GM18505 (cell line): ENCODE data around the gene MAPKAP1.
"Not testable (repeated sequence)": the region's sequence is repeated elsewhere in the genome, so short reads cannot be mapped to it uniquely, and the experiment has no call there.

ENCODE experiments used
- ATAC-seq: cut with Tn5 transposase; IDR thresholded peaks from one replicate; pipeline ENCODE4 v1.9.1; 2021; ENCODE audit not compliant: unreplicated experiment
- POLR2A ChIP-seq: IDR thresholded peaks from 4 replicates; pipeline ENCODE4 v1.6.1; 2011; ENCODE audit warnings: borderline replicate concordance; ENCODE audit not compliant: insufficient read depth, insufficient read length; ENCODE audit errors: extremely low read depth

Gene MAPKAP1

GRCh38 chr9:125585503-125586171, 121.4 kb downstream of the MAPKAP1 start:
- TF ChIP-seq POLR2A, result no peak

DNA sequence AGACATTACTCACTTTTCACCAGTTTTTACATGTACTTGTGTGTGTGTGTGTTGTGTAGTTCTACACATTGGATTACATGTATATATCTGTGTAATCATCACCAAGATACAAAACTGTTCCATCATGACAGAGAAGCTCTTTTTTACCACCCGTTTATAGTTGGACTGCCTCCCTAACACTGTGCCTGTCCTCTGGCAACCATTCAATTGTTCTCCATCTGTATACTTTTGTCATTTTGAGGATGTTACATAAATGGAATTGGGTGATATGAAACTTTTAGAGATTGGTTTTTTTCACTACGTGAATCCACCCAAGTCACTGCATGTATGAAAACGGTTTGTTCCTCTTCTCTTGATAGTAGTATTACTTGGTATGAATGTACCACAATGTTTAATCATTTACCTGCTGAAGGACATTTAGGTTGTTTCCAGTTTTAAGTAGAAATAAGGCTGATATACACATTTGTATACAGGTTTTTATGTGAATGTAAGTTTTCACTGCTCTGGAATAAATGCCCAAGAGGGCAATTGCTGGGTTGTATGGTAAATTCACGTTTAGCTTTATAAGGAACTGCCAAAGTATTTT, 126.2 kb downstream of the MAPKAP1 start:
- TF ChIP-seq POLR2A, result no peak
- no peak for ATAC-seq

More at GRCh38 chr9:125585503-125586171, 121.4 kb downstream of the MAPKAP1 start:
- no peak for ATAC-seq

- TF ChIP-seq POLR2A, result no peak
- no peak for ATAC-seq
Measured at GRCh38 chr9:125579030-125579932, 127.7 kb downstream of the MAPKAP1 start.

GRCh38 chr9:125574126-125574877, 132.7 kb downstream of the MAPKAP1 start:
- no peak for ATAC-seq
- TF ChIP-seq POLR2A, result no peak

DNA sequence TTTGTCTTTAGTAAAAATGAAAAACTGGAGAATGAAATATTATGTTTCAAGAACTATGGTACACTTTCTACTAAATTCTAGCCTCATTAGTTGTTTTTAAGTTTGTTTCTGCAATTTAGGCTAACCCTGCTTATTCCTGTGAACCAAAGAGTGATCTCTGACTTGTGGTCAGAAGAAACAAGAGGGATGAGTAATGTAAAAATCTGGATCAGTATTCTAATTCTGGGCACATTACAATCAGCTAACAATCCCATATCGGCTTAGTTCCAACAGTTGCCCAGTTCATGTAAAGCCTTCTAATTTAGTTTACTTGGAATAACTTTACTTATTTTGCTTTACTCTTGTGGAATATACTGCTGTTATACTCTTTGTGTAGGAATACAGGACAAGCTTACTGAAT, 134.5 kb downstream of the MAPKAP1 start:
- ATAC-seq, result not testable (repeated sequence)

- not testable (repeated sequence) for ATAC-seq
Measured at GRCh38 chr9:125571824-125572223, 135.2 kb downstream of the MAPKAP1 start.

- ATAC-seq, result no peak
- TF ChIP-seq POLR2A, result no peak
Measured at GRCh38 chr9:125570246-125570645, 136.8 kb downstream of the MAPKAP1 start.

DNA sequence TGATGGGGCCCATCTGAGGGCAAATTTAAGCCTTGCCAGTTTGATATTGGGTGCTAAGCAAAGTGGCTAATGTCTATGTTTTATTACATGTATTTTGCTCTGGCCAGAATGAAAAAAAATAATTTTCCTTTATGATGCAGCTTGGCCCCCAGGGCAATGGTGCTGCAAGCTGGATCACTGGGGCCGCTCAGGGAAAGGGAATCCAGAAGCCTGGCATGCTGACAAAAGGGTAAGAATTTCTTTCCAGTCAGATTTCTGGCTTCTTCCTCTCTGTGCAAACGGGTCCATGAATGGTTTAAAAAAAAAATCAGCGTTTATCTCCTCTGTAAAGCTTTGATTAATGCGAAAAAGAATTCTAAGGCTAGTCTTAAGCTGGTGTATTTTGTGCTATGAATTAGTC, 138.4 kb downstream of the MAPKAP1 start:
- ATAC-seq, result no peak
- TF ChIP-seq POLR2A, result no peak

DNA sequence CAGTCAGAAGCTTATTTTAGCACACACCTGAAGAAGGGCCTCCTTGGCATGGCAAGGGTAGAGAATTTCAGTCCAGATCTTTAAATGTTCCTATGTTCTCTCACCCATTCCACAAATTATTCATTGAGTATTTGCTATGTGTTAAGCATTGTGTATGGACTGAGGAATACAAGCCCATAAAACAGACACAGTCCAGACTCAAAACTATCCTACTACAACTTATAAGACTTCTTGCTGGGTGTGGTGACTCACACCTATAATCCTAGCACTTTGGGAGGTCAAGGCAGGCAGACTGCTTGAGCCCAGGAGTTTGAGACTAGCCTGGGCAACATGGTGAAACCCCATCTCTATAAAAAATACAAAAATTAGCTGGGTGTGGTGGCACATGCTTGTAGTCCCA, 141.0 kb downstream of the MAPKAP1 start:
- ATAC-seq, result not testable (repeated sequence)

DNA sequence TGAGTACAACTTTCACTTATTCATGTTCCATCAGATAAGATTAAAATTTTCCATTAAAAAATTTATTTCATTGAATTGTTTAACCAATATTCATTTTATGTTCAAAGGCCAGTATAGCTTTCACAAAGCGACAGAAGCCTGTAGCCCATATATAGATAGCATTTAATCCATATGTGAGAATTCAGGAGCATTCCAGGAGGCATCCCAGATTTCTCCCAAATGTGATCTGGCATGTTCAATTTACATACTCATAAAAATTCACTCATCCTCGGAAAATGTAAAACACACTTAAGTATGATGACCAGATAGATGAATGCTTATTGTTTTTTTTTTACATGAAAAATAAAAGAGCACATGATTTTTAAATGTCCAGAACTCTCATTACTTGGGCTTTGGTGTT, 141.9 kb downstream of the MAPKAP1 start:
- TF ChIP-seq POLR2A, result no peak
- no peak for ATAC-seq

DNA sequence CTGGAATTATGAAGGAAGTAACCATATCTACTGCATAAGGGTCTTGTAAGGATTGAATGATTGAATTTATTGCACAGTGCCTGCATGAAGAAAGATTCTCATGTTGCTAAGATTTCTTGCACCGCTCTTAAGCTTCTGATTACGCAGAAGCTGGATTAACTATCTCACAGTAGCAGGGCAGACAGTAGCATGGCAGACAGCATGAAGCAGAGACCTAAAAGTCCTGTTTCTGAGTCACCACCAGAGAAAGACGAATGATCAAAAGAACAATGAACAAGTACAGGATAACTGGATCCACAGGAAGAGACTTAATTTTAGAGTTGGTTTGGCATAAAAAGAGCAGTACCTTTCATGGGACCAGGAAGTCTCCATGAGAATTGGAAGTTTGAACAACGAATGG, 142.4 kb downstream of the MAPKAP1 start:
- no peak for TF ChIP-seq POLR2A
- ATAC-seq, result no peak

DNA sequence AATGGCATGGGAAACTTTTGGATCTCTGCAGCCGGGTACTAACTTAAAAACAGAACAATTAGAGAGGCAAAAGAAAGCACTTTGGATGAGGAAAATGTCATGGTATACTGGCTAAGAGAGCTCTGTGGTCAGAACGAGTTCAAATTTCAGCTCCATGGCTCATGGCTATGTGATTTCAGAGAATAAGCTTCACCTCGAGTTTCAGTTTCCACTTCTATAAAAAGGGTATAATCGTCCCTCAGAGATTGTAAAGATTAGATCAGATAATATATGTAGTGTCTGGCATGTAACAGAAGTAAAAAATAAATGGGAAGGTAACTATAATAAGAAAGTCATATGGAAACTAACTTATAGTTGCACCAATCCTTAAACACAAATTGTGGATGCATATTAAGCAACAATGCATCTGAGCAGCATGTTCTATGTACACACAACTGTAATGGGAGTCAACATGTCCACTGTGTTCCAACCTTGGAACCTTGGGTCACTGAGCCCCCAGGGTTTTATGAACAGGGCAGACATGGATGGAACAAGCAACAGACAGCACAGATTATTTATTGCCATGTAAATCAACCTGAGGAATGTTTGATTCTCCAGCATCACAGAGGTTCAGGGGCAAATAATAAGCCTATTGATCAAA, 145.4 kb downstream of the MAPKAP1 start:
- TF ChIP-seq POLR2A, result no peak
- ATAC-seq, result no peak

- no peak for TF ChIP-seq POLR2A
- no peak for ATAC-seq
Measured at GRCh38 chr9:125559894-125560293, 147.1 kb downstream of the MAPKAP1 start.

- TF ChIP-seq POLR2A, result no peak
- no peak for ATAC-seq
Measured at GRCh38 chr9:125559194-125559593, 147.8 kb downstream of the MAPKAP1 start.
